Measurements from ENCODE around the gene PARL. TPM values are rescaled to one million over a fixed set of nuclear protein-coding genes. Genes with fewer than 3 reads are reported as not detected.
"Not testable (repeated sequence)": the region's sequence is repeated elsewhere in the genome, so short reads cannot be mapped to it uniquely, and the experiment has no call there.

The PARL gene
- total RNA-seq, 1 donor from 2014 or later: 28.8 TPM

- DNase-seq (ENCODE audit: low read depth in 2 of 2): no peak
These were observed 94.0 kb downstream of the PARL start for GRCh38 chr3:183790700-183791099.

- DNase-seq (ENCODE audit: low read depth in 2 of 2): no peak
These were observed 94.9 kb downstream of the PARL start for GRCh38 chr3:183789826-183790225.

- DNase-seq (ENCODE audit: low read depth in 2 of 2): not testable (repeated sequence)
These were observed 100.2 kb downstream of the PARL start for GRCh38 chr3:183784503-183784902.

- peak; percentile 74 to 79 for DNase-seq (ENCODE audit: low read depth in 2 of 2)
These were observed 102.0 kb downstream of the PARL start for GRCh38 chr3:183782576-183783276.

GRCh38 chr3:183781246-183781645, 103.4 kb downstream of the PARL start:
- DNase-seq (ENCODE audit: low read depth in 2 of 2): no peak

GRCh38 chr3:183779896-183780465, 104.7 kb downstream of the PARL start:
- no peak for DNase-seq (ENCODE audit: low read depth in 2 of 2)

Other genes starting within 250 kb of the PARL start
- gene KLHL24, start 249.3 kb downstream of the PARL start, total RNA-seq: 61.1 and 95.8 TPM in 2 replicates
- 27.6 and 31.2 TPM in 2 replicates for gene YEATS2, start 187.1 kb downstream of the PARL start, total RNA-seq
- 0.51 and 0.89 TPM in 2 replicates for gene MAP6D1, start 59.3 kb downstream of the PARL start, total RNA-seq
- 10.1 and 12.4 TPM in 2 replicates for gene ABCC5, start 133.0 kb upstream of the PARL start, total RNA-seq
- gene HTR3D, start 146.9 kb upstream of the PARL start, total RNA-seq: not detected in 2 replicates
- under 0.01 TPM in 1 of 2 replicates, not detected in the other for gene HTR3C, start 168.2 kb upstream of the PARL start, total RNA-seq
- not detected in 2 replicates for gene HTR3E, start 212.2 kb upstream of the PARL start, total RNA-seq

Data from dermis microvascular lymphatic vessel endothelial cell (primary cell).